ENCODE measurements around the gene PKN1.

Gene PKN1

GRCh38 chr19:14507704-14508542 lies 74.8 kb downstream of the PKN1 start:
- Mint-ChIP-seq H3K36me3 (ENCODE audit: low read depth) (peaks cover 3% of the 10 kb centered on the region), H3K27me3 (ENCODE audit: low read depth, poor library complexity) (peaks cover 14% of the 10 kb centered on the region)

GRCh38 chr19:14510311-14511228 lies 77.5 kb downstream of the PKN1 start:
- Mint-ChIP-seq H3K27ac (peak overlapping the region; percentile 93), H3K4me3 (no peak overlapping the region), H3K36me3 (ENCODE audit: low read depth) (peaks cover 22% of the 10 kb centered on the region), H3K4me1 (peaks cover 65% of the 10 kb centered on the region), H3K27me3 (ENCODE audit: low read depth, poor library complexity) (peaks cover 2% of the 10 kb centered on the region), H3K9me3 (no peaks in the 10 kb centered on the region)
- DNase-seq = no peak
- no peak for TF ChIP-seq CTCF (IDR thresholded peaks at IDR 0.05)

More at GRCh38 chr19:14507704-14508542, 74.8 kb downstream of the PKN1 start:
- Mint-ChIP-seq H3K27ac (peak overlapping the region; percentile 77), H3K4me1 (peaks cover 55% of the 10 kb centered on the region), H3K9me3 (no peaks in the 10 kb centered on the region), H3K4me3 (no peak overlapping the region)
- no peak for DNase-seq
- no peak for TF ChIP-seq CTCF (IDR thresholded peaks at IDR 0.05)

- Mint-ChIP-seq H3K36me3 (ENCODE audit: low read depth) (peaks cover 29% of the 10 kb centered on the region), H3K9me3 (no peaks in the 10 kb centered on the region), H3K27me3 (ENCODE audit: low read depth, poor library complexity) (peaks cover 2% of the 10 kb centered on the region), H3K4me3 (no peak overlapping the region), H3K4me1 (peaks cover 65% of the 10 kb centered on the region), H3K27ac (peak overlapping the region; percentile 79)
- DNase-seq = no peak
- no peak for TF ChIP-seq CTCF (IDR thresholded peaks at IDR 0.05)
These were observed 78.1 kb downstream of the PKN1 start for GRCh38 chr19:14511229-14511593.

GRCh38 chr19:14512406-14512961 lies 79.4 kb downstream of the PKN1 start:
- no peak for TF ChIP-seq CTCF (IDR thresholded peaks at IDR 0.05)
- peaks cover 35% of the 10 kb centered on the region for H3K36me3 Mint-ChIP-seq (ENCODE audit: low read depth)
- no peak for DNase-seq
- peak overlapping the region; percentile 95 for H3K27ac Mint-ChIP-seq
- peaks cover 2% of the 10 kb centered on the region for H3K27me3 Mint-ChIP-seq (ENCODE audit: low read depth, poor library complexity)
- H3K4me1 Mint-ChIP-seq = peaks cover 69% of the 10 kb centered on the region
- H3K4me3 Mint-ChIP-seq = no peak overlapping the region
- no peaks in the 10 kb centered on the region for H3K9me3 Mint-ChIP-seq

- H3K4me3 Mint-ChIP-seq = peak overlapping the region; percentile 93
- peaks cover 3% of the 10 kb centered on the region for H3K27me3 Mint-ChIP-seq (ENCODE audit: low read depth, poor library complexity)
- peaks cover 68% of the 10 kb centered on the region for H3K4me1 Mint-ChIP-seq
- DNase-seq = no peak
- H3K27ac Mint-ChIP-seq = peak overlapping the region; percentile 36
- H3K9me3 Mint-ChIP-seq = no peaks in the 10 kb centered on the region
- H3K36me3 Mint-ChIP-seq (ENCODE audit: low read depth) = peaks cover 35% of the 10 kb centered on the region
- TF ChIP-seq CTCF (IDR thresholded peaks at IDR 0.05) = no peak
These were observed 81.2 kb downstream of the PKN1 start for GRCh38 chr19:14514215-14514863.
